GM20000 (cell line): ENCODE results near the gene COL12A1.

Experiments used
- DNase-seq: peaks from one replicate; pipeline ENCODE4 v3.0.0; 2012; ENCODE audit warnings: low spot score
- TF ChIP-seq, protein P1 (sequence below): IDR thresholded peaks from 2 replicates; pipeline ENCODE4 v1.5.1; 2012; ENCODE audit warnings: mild to moderate bottlenecking, control low read depth; ENCODE audit errors: extremely low read depth, missing control alignments

Gene COL12A1

DNA sequence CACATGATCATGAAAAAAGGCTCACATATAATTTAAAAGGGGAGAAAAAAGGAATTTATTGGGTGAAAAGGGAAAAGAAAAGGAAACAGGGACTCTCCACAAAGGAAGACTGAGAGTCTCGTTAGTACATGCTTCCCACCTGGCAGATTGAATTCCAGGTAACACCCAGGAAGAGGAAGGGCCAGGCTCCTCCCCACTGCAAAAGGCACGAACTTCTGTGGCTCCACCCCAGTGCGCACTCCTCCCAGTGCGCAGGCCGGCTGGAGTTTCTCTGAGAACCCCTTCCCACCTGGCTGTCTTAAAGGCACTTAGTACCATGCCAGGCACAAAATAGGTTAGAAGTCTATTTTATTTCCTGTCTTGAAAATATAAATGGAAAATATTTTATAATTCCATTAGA is 129.8 kb downstream of the COL12A1 start:
- TF ChIP-seq, protein P1, sequence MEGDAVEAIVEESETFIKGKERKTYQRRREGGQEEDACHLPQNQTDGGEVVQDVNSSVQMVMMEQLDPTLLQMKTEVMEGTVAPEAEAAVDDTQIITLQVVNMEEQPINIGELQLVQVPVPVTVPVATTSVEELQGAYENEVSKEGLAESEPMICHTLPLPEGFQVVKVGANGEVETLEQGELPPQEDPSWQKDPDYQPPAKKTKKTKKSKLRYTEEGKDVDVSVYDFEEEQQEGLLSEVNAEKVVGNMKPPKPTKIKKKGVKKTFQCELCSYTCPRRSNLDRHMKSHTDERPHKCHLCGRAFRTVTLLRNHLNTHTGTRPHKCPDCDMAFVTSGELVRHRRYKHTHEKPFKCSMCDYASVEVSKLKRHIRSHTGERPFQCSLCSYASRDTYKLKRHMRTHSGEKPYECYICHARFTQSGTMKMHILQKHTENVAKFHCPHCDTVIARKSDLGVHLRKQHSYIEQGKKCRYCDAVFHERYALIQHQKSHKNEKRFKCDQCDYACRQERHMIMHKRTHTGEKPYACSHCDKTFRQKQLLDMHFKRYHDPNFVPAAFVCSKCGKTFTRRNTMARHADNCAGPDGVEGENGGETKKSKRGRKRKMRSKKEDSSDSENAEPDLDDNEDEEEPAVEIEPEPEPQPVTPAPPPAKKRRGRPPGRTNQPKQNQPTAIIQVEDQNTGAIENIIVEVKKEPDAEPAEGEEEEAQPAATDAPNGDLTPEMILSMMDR = no peak
- DNase-seq = no peak

DNA sequence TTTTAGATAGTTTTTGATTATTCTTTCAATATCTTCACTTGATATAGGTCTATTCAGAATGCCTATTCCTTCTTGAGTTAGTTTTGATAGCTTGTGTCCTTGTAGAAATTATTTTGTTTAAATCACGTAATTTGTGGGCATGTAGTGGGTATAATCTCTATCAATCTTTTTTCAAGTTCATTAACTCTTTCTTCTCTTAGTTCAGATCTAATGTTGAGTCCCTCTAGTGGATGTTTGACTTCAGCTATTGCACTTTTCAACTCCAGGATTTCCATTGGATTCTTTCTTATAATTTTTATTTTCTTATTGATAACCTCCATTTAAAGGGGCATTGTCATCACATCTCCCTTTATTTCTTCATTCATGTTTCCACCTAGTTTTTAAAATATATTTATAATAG is 135.6 kb downstream of the COL12A1 start:
- no peak for DNase-seq
- TF ChIP-seq, protein P1 = no peak

DNA sequence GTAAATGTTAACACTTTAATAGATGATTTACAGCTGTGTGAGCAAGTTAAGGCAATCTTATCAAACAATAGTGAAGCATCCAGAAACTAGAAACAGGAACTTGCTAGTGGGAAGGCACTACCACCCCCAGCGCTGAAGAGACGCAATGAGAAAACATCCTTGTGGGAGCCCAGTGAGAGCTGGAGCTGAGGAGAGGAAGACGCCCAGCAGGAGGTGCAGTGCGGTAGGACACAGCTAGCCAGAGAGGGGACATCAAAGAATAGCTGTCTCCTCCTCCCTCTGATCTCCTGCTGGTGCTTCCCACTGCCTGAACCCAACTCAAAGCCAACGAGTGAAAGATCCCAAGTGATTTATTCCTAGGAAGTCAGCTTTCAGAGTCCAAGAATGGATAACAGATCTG is 140.3 kb downstream of the COL12A1 start:
- no peak for DNase-seq
- TF ChIP-seq, protein P1 = no peak

DNA sequence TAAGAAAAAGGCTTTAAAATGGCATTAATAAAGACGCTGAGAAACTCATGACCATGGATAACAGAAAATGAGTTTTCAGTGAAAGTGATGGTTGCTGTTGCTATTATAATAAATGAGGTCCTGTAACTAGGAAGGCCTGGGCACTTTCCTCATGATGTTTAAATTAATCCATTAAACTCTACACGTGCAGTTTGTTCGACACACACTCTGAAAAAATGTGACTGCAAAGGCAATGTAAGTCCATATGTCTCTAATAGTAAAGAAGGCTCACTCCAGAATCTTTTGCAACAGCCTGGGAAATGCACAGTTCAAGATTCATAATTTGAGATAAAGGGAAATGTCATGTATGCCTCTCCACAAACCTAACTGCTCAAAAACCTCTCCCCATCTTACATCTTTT is 153.4 kb downstream of the COL12A1 start:
- TF ChIP-seq, protein P1 = no peak

DNA sequence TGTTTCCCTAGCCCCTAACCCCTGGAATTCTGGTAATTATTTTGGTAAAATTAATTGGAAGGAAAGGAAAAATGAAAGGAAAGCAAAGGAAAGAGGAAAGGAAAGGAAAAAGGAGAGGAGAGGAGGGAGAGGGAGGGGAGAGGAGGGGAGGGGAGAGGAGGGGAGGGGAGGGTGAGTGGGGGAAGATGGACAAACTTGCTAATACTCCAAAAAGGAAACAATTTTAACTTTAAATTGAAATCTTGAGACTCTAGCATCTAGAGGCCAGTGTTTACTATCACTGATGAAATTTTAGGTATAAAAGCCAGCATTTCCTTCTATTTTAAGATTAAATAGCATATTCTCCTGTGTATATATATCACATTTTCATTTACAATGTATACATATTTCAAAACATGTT is 156.5 kb downstream of the COL12A1 start:
- DNase-seq = no peak
- TF ChIP-seq, protein P1 = no peak

More for the DNA sequence above, 153.4 kb downstream of the COL12A1 start:
- no peak for DNase-seq

DNA sequence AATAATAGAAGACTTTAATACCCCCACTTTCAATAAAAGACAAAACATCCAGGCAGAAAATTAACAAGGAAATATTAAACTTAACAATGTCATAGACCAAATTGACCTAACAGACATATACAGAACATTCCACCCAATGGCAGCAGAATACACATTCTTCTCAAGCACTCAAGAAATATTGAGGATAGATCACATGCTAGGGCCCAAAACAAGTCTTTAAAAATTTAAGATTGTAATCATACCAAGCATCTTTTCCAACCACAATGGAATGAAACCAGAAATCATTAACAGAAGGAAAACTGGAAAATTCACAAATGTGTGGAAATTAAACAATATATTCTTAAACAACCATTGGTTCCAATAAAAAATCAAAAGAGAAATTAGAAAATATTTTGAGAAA is 161.0 kb downstream of the COL12A1 start:
- TF ChIP-seq, protein P1 = no peak
- no peak for DNase-seq

DNA sequence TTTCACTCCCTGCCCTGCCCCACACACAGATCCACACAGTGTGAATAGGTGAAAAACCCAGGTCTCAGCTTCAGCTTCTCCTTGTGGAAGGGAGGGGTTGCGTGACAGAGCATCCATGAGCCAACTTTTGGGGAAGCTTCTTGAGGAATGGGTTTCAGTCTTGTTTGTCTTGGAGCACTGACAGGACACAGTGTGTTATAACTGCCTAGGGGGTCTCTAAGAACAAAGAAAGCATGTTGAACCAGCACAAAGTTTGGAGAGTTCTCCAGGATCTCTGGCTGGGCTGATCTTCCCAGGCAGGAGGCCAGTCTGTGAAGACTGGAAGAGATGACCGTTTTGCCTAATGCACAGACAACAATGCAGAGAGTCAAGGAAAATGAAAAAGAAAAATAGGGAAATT is 164.5 kb downstream of the COL12A1 start:
- no peak for DNase-seq
- TF ChIP-seq, protein P1 = no peak
